GM12878 (cell line): ENCODE data around the gene SRSF10. TPM values are rescaled to one million over a fixed set of nuclear protein-coding genes. Genes with fewer than 3 reads are reported as not detected.

Source experiments
- ATAC-seq: fragments of 200-7000 bp; cut with Tn5 transposase; 3 replicates; pipeline ENCODE4 v1.9.1; 2020; ENCODE audit warnings: mild to moderate bottlenecking, moderate library complexity
- BruUV-seq: library from RNA; stranded (reverse); fragments of 400-500 nt; replicated peaks from 2 replicates; lab custom pipeline; 2021; lab: Mats Ljungman, UMichigan
- CTCF ChIA-PET: fragments of 300-600 bp; sonication (Branson Sonifier 250); formaldehyde crosslinking; extraction: SDS; loops from one replicate; lab custom pipeline; 2021; ENCODE audit warnings: inconsistent platforms; lab: Yijun Ruan, JAX
- POLR2A ChIA-PET: fragments of 350-600 bp; formaldehyde crosslinking; extraction: SDS; loops from one replicate; lab custom pipeline; 2021; ENCODE audit warnings: inconsistent platforms; lab: Charles Lee
- RAD21 ChIA-PET: fragments of 300-600 bp; sonication (Branson Sonifier 250); formaldehyde crosslinking; loops from one replicate; lab custom pipeline; 2023; ENCODE audit warnings: antibody characterized with exemption; ENCODE audit not compliant: unreplicated experiment; lab: Charles Lee
- SMC1A ChIA-PET: fragments of 300-600 bp; sonication (Branson Sonifier 250); formaldehyde crosslinking; loops from one replicate; lab custom pipeline; 2023; ENCODE audit not compliant: unreplicated experiment, uncharacterized antibody; lab: Charles Lee
- DNase-seq: peaks from one replicate; pipeline ENCODE4 v3.0.0-alpha.2; 2011; ENCODE audit warnings: low read depth, low spot score
- FAIRE-seq: peaks from 3 replicates; lab custom pipeline; 2011; peaks lifted over from hg19 to GRCh38; lab: Jason Lieb, UNC
- H2AFZ ChIP-seq: 2 replicates; pipeline ENCODE4 v1.6.0; 2011; ENCODE audit warnings: low read depth, low read length, control low read depth; ENCODE audit not compliant: control insufficient read depth
- H3K27ac ChIP-seq: 2 replicates; pipeline ENCODE4 v1.5.1; 2011; ENCODE audit warnings: control low read depth; ENCODE audit not compliant: control insufficient read depth, insufficient read depth
- H3K27me3 ChIP-seq, 2 experiments: replicated peaks in 1 of 2; 2 replicates each; pipeline versions ENCODE4 v1.6.0 to v1.6.1; 2011; ENCODE audit warnings: low read length in 1 of 2; ENCODE audit not compliant: control insufficient read depth in 2 of 2, insufficient read depth in 2 of 2
- H3K36me3 ChIP-seq, 2 experiments: 2 replicates each; pipeline ENCODE4 v1.5.1; 2011; ENCODE audit warnings: low read length in 1 of 2; ENCODE audit not compliant: control insufficient read depth in 2 of 2, insufficient read depth in 2 of 2
- H3K4me1 ChIP-seq: 2 replicates; pipeline ENCODE4 v1.6.1; 2011; ENCODE audit warnings: mild to moderate bottlenecking, low read length, moderate library complexity, mixed read lengths; ENCODE audit not compliant: control insufficient read depth, insufficient read depth
- H3K4me2 ChIP-seq: 2 replicates; pipeline ENCODE4 v1.6.0; 2011; ENCODE audit warnings: control low read depth; ENCODE audit not compliant: control insufficient read depth, insufficient read depth
- H3K4me3 ChIP-seq: fragments of 200-600 bp; sonication (generic); 2 replicates; pipeline ENCODE4 v1.5.1; 2016
- H3K79me2 ChIP-seq: 2 replicates; pipeline ENCODE4 v1.6.0; 2011; ENCODE audit warnings: low read length; ENCODE audit not compliant: control insufficient read depth, insufficient read depth
- H3K9ac ChIP-seq: 2 replicates; pipeline ENCODE4 v1.8.0; 2011; ENCODE audit warnings: low read length, control low read depth, mixed read lengths; ENCODE audit not compliant: control insufficient read depth, insufficient read depth
- H3K9me3 ChIP-seq: replicated peaks from 3 replicates; pipeline ENCODE4 v1.5.1; 2011; ENCODE audit warnings: mild to moderate bottlenecking, low read length; ENCODE audit not compliant: control insufficient read depth, insufficient read depth
- H4K20me1 ChIP-seq: 2 replicates; pipeline ENCODE4 v1.6.0; 2011; ENCODE audit not compliant: control insufficient read depth, insufficient read depth
- BCL3 ChIP-seq: IDR thresholded peaks from 2 replicates; pipeline ENCODE4 v1.6.1; 2011; ENCODE audit warnings: borderline replicate concordance, low read depth, mild to moderate bottlenecking, moderate library complexity, low read length; ENCODE audit not compliant: insufficient read depth, poor library complexity, severe bottlenecking
- EZH2 ChIP-seq: IDR thresholded peaks from 2 replicates; pipeline ENCODE4 v1.6.1; 2012; ENCODE audit warnings: low read depth, mild to moderate bottlenecking, control low read depth, inconsistent platforms, low read length, borderline replicate concordance; ENCODE audit not compliant: control insufficient read depth
- FOS ChIP-seq: IDR thresholded peaks from 3 replicates; pipeline ENCODE4 v1.6.1; 2011; ENCODE audit warnings: borderline replicate concordance; ENCODE audit not compliant: insufficient read length; ENCODE audit errors: extremely low read depth
- IRF4 ChIP-seq: IDR thresholded peaks from 2 replicates; pipeline ENCODE4 v1.6.1; 2011; ENCODE audit warnings: low read depth, low read length
- KDM1A ChIP-seq: fragments of 200-600 bp; sonication (generic); IDR thresholded peaks from 2 replicates; pipeline ENCODE4 v1.6.1; 2016; ENCODE audit warnings: borderline replicate concordance
- MLLT1 ChIP-seq: fragments of 450-650 bp; IDR thresholded peaks from 2 replicates; pipeline ENCODE4 v1.6.1; 2016; ENCODE audit warnings: mild to moderate bottlenecking
- NFYB ChIP-seq: IDR thresholded peaks from 2 replicates; pipeline ENCODE4 v1.6.1; 2011; ENCODE audit warnings: low read depth, mild to moderate bottlenecking, low read length, improper control_type of control experiment, moderate library complexity; ENCODE audit not compliant: insufficient read depth
- PML ChIP-seq: IDR thresholded peaks from 2 replicates; pipeline ENCODE4 v1.6.1; 2012; ENCODE audit warnings: low read length, inconsistent platforms
- POLR2A ChIP-seq: IDR thresholded peaks from 2 replicates; pipeline ENCODE4 v1.6.1; 2011; ENCODE audit warnings: low read depth, mild to moderate bottlenecking, low read length
- POLR2AphosphoS5 ChIP-seq: IDR thresholded peaks from 2 replicates; pipeline ENCODE4 v1.6.1; 2011; ENCODE audit warnings: mild to moderate bottlenecking, low read length, inconsistent platforms
- POU2F2 ChIP-seq: IDR thresholded peaks from 3 replicates; pipeline ENCODE4 v1.6.1; 2011; ENCODE audit warnings: low read depth, mild to moderate bottlenecking, low read length, borderline replicate concordance
- SUPT20H ChIP-seq: IDR thresholded peaks from 2 replicates; pipeline ENCODE4 v1.6.1; 2011; ENCODE audit warnings: low read depth, mild to moderate bottlenecking, low read length, moderate library complexity, borderline replicate concordance; ENCODE audit not compliant: control insufficient read depth
- TARDBP ChIP-seq: IDR thresholded peaks from 2 replicates; pipeline ENCODE4 v1.6.1; 2016; ENCODE audit warnings: borderline replicate concordance
- WGBS: methylation state at CpG from one replicate; pipeline ENCODE4 v1.1.6; 2016; ENCODE audit warnings: low lambda C conversion rate; ENCODE audit not compliant: insufficient replicate concordance, insufficient coverage; ENCODE audit errors: missing lambda C conversion rate; 5-methylcytosine and 5-hydroxymethylcytosine counted together
- in situ Hi-C: fragments of 300-500 bp; cut with MboI; formaldehyde crosslinking; loops from 9 replicates; pipeline ENCODE4 v1.14.3; 2018; ENCODE audit warnings: mixed read lengths
- intact Hi-C: fragments of 100-400 bp; cut with micrococcal nuclease; formaldehyde crosslinking; loops from one replicate; pipeline ENCODE4 v1.14.2; 2022; ENCODE audit not compliant: unreplicated experiment
- polyA plus RNA-seq, 11 experiments: library from polyadenylated mRNA; depleted of rRNA in 4 of 11; unstranded in 6 of 11; stranded (reverse) in 5 of 11; fragments of >200 nt; fragmentation: Nextera tagmentation in 4 of 11; fragmentation: Illumina TruSeq in 1 of 11; extraction: Ambion mirVana in 4 of 11; extraction: Trizol in 1 of 11; gene quantifications; 1 replicate in 1 of 11; 2 replicates in 10 of 11; pipeline versions ENCODE4 v1.2.1 to v1.2.3, GENCODE V29; 2011 to 2016; ENCODE audit warnings: inconsistent platforms in 2 of 11, missing spikeins in 2 of 11, low read depth in 1 of 11
- total RNA-seq, 4 experiments: library from RNA; depleted of rRNA in 3 of 4; stranded (reverse); fragments of >200 nt in 3 of 4; fragmentation: Illumina TruSeq in 1 of 4; extraction: Trizol in 1 of 4; gene quantifications; 2 replicates each; pipeline versions ENCODE4 v1.2.1 to v1.2.3, GENCODE V29; 2013 to 2021

SRSF10 gene
- total and polyA plus RNA-seq, 10 of the 15 experiments (the other 5 are each of a cell fraction or from before 2014, with no cell fraction given) = 157 to 279 (median 222) TPM

- Histone ChIP-seq H3K79me2 (no peaks in the 10 kb centered on the region), H3K9ac (no peak overlapping the region), H3K36me3 (no peaks in the 10 kb centered on the region), H3K27me3 (no peaks in the 10 kb centered on the region), H3K9me3 (no peaks in the 10 kb centered on the region), H3K4me3 (no peak overlapping the region)
- no peak for FAIRE-seq
- intact Hi-C loops (no loop called here), in situ Hi-C loops (no loop called here)
- WGBS = 95% methylated on average over 5 of the region's 5 CpGs
- DNase-seq = no peak
- no peak for ATAC-seq
- ChIA-PET SMC1A (interaction anchor here (1.0 to 2.4 kb wide), 3 partner anchors 9 to 120 kb away, joined by 3 to 8 read pairs (median 5); no protein-coding TSS in a partner anchor), CTCF (interaction anchor here (1.3 to 3.9 kb wide), 4 partner anchors 33 to 120 kb away, joined by 4 to 21 read pairs (median 6); no protein-coding TSS in a partner anchor)
- BruUV-seq = no TSS peak
- no peak for TF ChIP-seq POLR2A
- TF ChIP-seq, all 136 proteins: peak for 0
- H4K20me1 ChIP-seq = no peaks in the 10 kb centered on the region
- ChIA-PET RAD21 (interaction anchor here (1.5 kb wide), 1 partner anchor 120 kb away, joined by 4 read pairs; no protein-coding TSS in a partner anchor), POLR2A (interaction anchor here (1.4 kb wide), 1 partner anchor 115 kb away, joined by 4 read pairs; no protein-coding TSS in a partner anchor)
- no peak overlapping the region for H3K27ac ChIP-seq
- H3K4me2 ChIP-seq = no peak overlapping the region
- peaks cover 14% of the 10 kb centered on the region for H3K4me1 ChIP-seq
- H2AFZ ChIP-seq = no peak overlapping the region
Measured at GRCh38 chr1:23930270-23930669, 49.9 kb downstream of the SRSF10 start.

- no peak for DNase-seq
- no peak for ATAC-seq
- intact Hi-C loops (no loop called here), in situ Hi-C loops (no loop called here)
- no peak for FAIRE-seq
- Histone ChIP-seq H3K4me2 (no peak overlapping the region), H3K27ac (no peak overlapping the region), H3K4me3 (no peak overlapping the region), H3K27me3 (no peaks in the 10 kb centered on the region), H2AFZ (no peak overlapping the region), H4K20me1 (no peaks in the 10 kb centered on the region), H3K9me3 (no peaks in the 10 kb centered on the region), H3K9ac (no peak overlapping the region), H3K36me3 (no peaks in the 10 kb centered on the region), H3K79me2 (no peaks in the 10 kb centered on the region), H3K4me1 (peaks cover 14% of the 10 kb centered on the region)
- 68% methylated on average over 4 of the region's 4 CpGs for whole genome bisulfite sequencing
- no TSS peak for BruUV-seq
- ChIA-PET RAD21 (interaction anchor here (1.1 kb wide), 1 partner anchor 99 kb away, joined by 4 read pairs; no protein-coding TSS in a partner anchor), SMC1A (interaction anchor here (1.2 to 1.3 kb wide), 2 partner anchors 26 to 36 kb away, joined by 3 to 4 read pairs; no protein-coding TSS in a partner anchor), POLR2A (interaction anchor here (0.5 kb wide), 1 partner anchor 39 kb away, joined by 3 read pairs; no protein-coding TSS in a partner anchor), CTCF (interaction anchor here (0.6 to 3.9 kb wide), 5 partner anchors 21 to 269 kb away, joined by 3 to 21 read pairs (median 3); no protein-coding TSS in a partner anchor)
- TF ChIP-seq FOS = no peak
- TF ChIP-seq TARDBP = no peak
- no peak for TF ChIP-seq MLLT1
- TF ChIP-seq NFYB = no peak
- no peak for TF ChIP-seq KDM1A
- TF ChIP-seq POU2F2 = no peak
- no peak for TF ChIP-seq PML
- no peak for TF ChIP-seq BCL3
- TF ChIP-seq IRF4 = no peak
- no peak for TF ChIP-seq EZH2
- no peak for TF ChIP-seq POLR2AphosphoS5
- TF ChIP-seq SUPT20H = no peak
Measured at GRCh38 chr1:23928789-23929188, 51.3 kb downstream of the SRSF10 start.
